Measurements from ENCODE around the gene TPK1.
"Not testable (repeated sequence)": the region's sequence is repeated elsewhere in the genome, so short reads cannot be mapped to it uniquely, and the experiment has no call there.

- TF ChIP-seq, protein P1, sequence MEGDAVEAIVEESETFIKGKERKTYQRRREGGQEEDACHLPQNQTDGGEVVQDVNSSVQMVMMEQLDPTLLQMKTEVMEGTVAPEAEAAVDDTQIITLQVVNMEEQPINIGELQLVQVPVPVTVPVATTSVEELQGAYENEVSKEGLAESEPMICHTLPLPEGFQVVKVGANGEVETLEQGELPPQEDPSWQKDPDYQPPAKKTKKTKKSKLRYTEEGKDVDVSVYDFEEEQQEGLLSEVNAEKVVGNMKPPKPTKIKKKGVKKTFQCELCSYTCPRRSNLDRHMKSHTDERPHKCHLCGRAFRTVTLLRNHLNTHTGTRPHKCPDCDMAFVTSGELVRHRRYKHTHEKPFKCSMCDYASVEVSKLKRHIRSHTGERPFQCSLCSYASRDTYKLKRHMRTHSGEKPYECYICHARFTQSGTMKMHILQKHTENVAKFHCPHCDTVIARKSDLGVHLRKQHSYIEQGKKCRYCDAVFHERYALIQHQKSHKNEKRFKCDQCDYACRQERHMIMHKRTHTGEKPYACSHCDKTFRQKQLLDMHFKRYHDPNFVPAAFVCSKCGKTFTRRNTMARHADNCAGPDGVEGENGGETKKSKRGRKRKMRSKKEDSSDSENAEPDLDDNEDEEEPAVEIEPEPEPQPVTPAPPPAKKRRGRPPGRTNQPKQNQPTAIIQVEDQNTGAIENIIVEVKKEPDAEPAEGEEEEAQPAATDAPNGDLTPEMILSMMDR (conservative IDR thresholded peaks at IDR 0.05 in 1 of 2, IDR thresholded peaks at IDR 0.05 in 1 of 2; ENCODE audit: extremely low read depth in 1 of 2, insufficient read depth in 1 of 2, low read depth in 1 of 2, low read length in 2 of 2): not testable (repeated sequence)
- TF ChIP-seq EZH2 (IDR thresholded peaks at IDR 0.05; ENCODE audit: borderline replicate concordance, low read length): not testable (repeated sequence)
Measured at GRCh38 chr7:144800678-144801436, 35.0 kb downstream of the TPK1 start.
